ENCODE results near the gene GANC.

GANC gene

GRCh38 chr15:42352401-42352800 lies 79.4 kb downstream of the GANC start:
- DNase-seq = no peak

- no peak for DNase-seq
These were observed 80.1 kb downstream of the GANC start for GRCh38 chr15:42353061-42353460.

DNA sequence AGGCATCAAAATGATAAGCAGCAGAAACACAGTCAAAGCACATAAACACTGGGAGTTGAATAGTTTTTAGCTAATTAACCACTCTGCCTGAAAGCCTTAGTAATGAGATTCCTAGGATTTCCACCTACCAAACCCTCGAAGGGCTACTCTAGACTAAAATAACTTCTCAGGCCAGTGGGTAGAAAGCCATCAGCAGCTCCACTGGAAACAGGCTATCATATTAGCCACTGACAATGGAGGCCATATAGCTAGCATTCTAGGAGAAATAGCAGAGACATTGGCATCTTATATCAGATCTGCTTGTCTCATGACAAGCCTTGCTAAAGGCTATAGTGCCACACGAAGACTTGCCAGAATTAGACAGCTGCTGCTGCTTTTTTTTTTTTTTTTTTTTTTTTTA lies 81.8 kb downstream of the GANC start:
- no peak for DNase-seq

GRCh38 chr15:42355291-42355690 lies 82.3 kb downstream of the GANC start:
- no peak for DNase-seq

DNA sequence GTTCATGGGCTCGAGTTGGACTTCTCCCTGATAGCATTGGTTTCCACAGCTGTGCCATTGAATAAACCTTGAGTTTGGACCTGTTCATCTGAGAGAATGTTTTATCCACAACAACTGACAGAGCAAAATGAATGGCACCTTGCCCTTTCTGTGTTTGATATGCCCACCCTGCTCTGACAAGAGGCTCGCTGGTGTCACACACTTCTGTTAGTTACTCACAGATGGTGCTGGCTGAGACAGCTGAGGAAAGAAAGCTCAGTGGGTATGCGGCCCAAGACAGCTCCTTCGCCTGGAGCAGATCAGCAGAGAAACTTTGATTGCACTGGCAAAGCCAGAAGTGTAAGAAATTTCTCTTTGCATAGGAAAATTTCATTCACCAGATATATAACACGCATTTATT lies 83.8 kb downstream of the GANC start:
- DNase-seq = no peak

- DNase-seq = no peak
These were observed 85.1 kb downstream of the GANC start for GRCh38 chr15:42358141-42358540.

DNA sequence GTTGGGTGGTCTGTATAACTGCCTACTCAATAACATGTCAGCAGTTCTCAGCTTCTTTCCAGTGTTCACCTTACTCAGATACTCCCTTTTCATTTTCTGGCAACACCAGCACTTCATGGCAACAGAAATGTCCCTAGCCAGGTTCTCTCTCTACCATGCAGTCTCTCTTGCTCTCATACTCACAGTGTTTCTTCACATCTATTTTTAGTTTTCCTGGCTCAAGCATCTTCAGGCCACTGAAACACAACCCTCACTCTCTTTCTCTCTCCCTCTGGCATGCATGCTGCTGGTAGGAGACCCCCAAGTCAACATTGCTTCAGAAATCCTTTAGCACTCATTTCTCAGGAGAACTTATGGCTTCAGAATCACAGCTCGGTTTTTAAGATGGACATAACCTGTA lies 86.2 kb downstream of the GANC start, which contains the start of gene CAPN3:
Gene CAPN3, plus strand, starts transcription at position 253 of the 400 bp plus-strand sequence. CDS start 305 bp downstream, outside the sequence.
- no peak for DNase-seq

- no peak for DNase-seq
These were observed 87.0 kb downstream of the GANC start for GRCh38 chr15:42359985-42360384.

DNA sequence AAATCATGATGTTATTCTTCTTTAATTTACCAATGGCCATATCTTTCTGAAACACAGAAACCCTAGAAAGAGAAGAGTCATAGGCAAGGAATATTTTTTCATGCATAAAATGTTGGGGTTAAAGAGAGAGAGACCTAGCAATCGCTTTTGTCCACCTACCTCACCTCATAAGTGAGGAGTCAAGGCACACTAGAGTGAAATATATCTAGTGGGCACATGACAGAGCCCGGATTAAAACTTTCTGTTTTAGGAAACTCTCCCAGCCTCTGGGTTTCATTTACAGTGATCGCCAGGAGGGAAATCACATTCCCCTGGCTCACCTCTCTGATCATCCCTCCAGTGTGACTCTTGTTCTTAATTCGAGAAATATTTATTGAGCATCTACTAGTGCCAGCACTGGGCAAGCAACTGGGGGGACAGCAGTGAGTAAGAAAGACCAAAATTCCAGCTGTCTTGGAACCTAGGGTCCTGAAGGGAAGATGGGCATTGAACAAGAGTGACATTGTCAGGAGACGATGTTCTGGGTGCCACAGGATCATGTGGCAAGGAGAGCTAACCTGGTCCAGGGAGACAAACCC lies 87.6 kb downstream of the GANC start:
- no peak for DNase-seq

DNA sequence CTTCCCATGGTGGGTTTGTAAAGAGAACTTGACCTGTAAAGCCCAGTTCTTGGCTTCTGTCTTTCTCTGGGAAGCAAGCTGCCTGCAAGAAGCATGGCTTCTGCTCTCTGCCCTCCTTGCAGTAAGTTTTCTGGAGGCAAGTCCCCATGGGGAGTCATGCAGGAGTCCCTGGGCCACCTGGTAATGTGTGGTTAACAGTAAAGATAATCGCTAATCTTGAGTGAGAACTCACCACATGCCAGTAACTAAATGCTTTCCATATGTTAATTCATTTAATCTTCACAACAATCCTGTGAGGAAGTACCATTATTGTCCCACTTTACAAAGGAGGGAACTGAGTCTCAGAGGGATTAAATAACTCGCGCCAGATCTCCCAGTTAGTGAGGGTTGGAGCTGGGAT lies 90.5 kb downstream of the GANC start:
- DNase-seq = no peak

- no peak for DNase-seq
These were observed 90.9 kb downstream of the GANC start for GRCh38 chr15:42363942-42364341.

DNA sequence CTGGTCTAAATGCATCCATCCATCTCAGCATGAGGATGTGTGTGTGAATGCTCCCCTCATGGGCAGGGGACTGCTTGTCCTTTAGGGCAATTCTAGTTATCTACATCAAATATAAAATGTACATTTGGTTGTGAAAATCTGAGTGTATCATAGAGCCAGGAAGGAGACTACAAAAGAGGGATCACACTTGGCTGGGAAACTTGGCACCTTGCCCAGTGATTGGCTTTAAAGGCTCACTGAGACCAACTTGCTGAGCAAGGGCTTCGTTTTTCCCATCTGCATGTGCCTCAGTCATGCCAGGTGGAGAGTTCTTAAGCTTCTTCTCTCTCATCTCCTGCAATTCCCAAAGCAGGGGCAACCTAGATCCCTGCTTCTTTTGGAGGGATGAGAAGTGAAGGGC lies 91.5 kb downstream of the GANC start:
- peak; percentile 69 for DNase-seq

DNA sequence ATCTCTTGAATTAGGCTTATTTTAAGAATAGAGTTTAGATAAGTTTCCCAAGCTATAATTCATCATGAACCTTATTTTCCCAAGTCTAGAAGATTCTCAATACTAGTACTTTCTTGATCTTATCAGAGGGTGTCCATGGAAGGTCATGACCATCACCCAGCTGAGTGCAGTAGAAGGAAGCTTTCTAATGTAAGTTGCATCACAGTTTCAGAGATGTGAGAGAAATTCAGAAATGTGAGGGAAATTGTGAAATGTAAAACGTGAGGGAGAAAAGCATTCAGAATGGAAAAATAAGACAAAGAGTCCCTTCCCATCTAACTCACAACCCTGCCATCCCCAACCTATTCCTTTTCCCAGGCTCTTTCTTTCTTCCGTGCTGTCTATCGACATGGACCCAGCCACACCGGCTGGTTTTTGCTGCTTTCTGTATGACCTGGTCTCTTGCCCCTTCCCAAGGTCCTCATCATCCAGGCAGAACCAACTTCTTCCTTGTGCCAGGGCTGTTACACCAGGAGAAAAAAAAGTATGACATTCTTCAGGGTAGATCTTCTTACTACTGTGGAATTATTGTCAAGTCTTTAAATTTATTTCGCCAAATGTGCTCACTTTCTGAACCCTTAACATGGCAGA lies 93.0 kb downstream of the GANC start:
- DNase-seq = no peak

- no peak for DNase-seq
These were observed 94.0 kb downstream of the GANC start for GRCh38 chr15:42367041-42367440.

DNA sequence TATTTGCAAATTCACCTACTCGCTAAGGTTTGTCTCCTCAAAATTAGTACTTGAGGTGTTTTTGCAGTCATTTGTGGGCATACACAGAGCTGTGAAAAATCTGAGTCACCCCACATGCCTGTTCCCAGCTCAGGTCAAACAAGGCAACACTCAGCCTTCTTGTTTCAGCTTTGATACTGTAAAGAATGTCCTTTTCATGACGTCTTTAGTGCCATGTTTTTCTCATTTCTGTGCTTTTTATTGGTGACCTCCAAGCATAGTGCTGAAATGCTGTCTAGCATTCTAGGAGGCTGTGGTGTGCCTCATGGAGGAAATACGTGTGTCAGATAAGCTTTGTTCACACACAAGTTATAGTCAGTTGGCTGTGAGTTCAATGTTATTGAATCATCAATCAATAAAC lies 95.1 kb downstream of the GANC start:
- DNase-seq = no peak

- no peak for DNase-seq
These were observed 98.1 kb downstream of the GANC start for GRCh38 chr15:42371096-42371495.

- no peak for DNase-seq
These were observed 100.3 kb downstream of the GANC start for GRCh38 chr15:42373274-42373673.

DNA sequence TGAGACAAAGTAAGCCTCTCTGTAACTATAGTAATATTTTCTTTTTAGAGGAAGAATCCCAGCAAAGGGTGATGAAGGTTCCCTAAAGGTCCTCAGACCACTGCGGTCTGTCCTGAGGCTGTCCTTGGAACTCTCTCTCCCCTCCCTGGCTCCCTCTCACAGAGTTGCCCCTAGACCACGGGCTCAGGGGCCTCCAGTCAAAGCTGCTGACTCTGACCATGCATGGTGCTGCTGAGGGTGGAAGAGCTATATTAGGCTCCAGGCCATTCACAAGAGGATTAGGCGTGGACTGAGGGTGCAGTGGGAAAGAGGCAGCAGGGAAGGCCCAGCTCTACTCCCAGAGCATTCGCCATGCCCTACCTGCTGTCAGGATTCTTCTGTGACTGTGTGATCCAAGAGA lies 100.9 kb downstream of the GANC start:
- DNase-seq = no peak

DNA sequence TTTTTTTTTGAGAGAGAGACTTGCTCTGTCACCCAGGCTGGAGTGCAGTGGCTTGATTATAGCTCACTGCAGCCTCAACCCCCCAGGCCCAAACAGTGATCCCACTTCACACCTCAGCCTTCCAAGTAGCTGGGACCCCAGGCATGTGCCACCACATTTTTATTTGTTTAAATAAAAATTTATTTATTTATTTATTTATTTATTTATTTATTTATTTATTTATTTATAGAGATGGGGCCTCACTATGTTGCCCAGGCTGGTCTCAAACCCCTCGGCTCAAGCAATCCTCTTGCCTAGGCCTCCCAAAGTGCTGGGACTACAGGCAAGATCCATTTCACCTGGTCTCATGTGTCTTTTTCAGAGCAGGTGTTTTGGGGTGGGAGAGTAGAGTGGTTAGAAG lies 101.8 kb downstream of the GANC start:
- DNase-seq = no peak

GRCh38 chr15:42375252-42375651 lies 102.3 kb downstream of the GANC start:
- no peak for DNase-seq

GRCh38 chr15:42375941-42376340 lies 102.9 kb downstream of the GANC start:
- DNase-seq = no peak

DNA sequence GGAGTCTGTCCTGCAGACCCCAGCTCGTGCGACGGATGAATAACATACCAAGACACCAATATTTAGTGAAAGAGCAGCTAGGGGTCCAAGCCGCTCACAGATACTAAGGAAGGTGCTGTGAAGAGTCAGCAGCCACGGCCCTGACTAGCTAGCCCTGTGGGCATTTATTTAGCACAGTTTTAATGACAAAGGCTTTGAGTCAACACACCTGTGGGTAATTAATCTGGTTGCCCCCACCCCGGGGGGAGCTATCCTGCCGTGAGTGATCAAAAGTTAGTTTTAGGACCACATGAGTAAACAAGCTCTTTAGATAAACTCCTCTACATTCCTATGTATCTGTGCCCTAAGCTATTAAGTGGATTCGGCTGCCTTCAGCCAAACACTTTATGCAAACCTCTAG lies 105.0 kb downstream of the GANC start:
- no peak for DNase-seq

- DNase-seq = no peak
These were observed 111.6 kb downstream of the GANC start for GRCh38 chr15:42384597-42384996.

GRCh38 chr15:42385206-42385979 lies 112.4 kb downstream of the GANC start:
- DNase-seq = peak; percentile 3
